Left renal cortex interstitium (tissue), 4 donors: ENCODE measurements around the gene SUPT4H1. TPM values are rescaled to one million over a fixed set of nuclear protein-coding genes. Genes with fewer than 3 reads are reported as not detected.

Experiments used
- DNase-seq, 4 donors: peaks; one replicate each; pipeline ENCODE4 v3.0.0-alpha.2; 2013; ENCODE audit warnings: low read depth in 4 of 4, low spot score in 2 of 4, missing footprints in 1 of 4
- polyA plus RNA-seq, 4 donors: library from polyadenylated mRNA; unstranded; fragments of 120-200 nt; gene quantifications; one replicate each; pipeline ENCODE4 v1.2.1, GENCODE V29; 2013; ENCODE audit not compliant: insufficient read length in 4 of 4

Gene SUPT4H1
- polyA plus RNA-seq, 4 donors, result 125 to 146 (median 135) TPM

DNA sequence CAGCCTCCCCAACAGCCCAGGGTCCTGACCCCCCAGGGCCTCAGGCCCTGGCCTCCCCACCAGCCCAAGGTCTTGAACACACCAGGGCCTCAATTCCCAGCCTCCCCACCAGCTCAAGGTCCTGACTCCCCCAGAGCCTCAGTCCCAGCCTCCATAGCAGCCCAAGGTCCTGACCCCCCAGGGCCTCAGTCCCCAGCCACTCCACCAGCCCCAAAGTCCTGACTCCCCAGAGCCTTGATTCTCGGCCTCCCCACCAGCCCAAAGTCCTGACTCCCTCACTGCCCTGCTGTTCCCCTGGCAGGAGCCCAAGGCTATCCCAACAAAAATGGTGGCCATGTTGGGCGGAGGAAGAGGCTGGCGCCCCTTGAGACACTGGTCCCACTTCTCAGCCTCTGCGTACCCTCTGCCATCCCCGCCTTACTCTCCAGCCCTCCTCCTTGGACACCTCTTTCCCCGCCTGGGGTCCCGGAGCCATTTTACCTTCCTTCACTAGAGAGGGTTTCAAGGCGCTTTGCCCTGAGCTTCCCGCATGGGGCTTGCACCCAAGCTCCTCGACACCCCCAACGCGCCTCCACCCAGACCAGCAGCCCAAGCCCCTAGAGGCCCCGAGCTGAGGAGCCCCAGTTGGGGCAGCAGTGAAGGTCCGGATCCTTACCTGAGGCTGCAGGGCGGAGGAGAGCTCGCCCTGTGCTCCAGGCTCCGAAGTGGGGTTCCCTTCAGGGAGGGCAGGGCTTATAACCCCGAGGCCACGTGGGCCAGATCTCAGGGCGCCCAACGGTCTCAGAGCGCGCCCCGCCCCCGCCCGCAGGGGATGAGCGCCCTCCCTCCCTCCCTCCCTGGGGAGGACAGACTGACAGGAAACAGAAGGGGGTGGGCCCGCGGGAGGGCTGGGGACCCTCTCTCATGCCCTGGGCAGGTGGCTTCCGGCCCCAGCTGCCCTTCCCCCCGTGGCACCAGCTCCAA lies 19.9 kb downstream of the SUPT4H1 start:
- DNase-seq, result no peak

DNA sequence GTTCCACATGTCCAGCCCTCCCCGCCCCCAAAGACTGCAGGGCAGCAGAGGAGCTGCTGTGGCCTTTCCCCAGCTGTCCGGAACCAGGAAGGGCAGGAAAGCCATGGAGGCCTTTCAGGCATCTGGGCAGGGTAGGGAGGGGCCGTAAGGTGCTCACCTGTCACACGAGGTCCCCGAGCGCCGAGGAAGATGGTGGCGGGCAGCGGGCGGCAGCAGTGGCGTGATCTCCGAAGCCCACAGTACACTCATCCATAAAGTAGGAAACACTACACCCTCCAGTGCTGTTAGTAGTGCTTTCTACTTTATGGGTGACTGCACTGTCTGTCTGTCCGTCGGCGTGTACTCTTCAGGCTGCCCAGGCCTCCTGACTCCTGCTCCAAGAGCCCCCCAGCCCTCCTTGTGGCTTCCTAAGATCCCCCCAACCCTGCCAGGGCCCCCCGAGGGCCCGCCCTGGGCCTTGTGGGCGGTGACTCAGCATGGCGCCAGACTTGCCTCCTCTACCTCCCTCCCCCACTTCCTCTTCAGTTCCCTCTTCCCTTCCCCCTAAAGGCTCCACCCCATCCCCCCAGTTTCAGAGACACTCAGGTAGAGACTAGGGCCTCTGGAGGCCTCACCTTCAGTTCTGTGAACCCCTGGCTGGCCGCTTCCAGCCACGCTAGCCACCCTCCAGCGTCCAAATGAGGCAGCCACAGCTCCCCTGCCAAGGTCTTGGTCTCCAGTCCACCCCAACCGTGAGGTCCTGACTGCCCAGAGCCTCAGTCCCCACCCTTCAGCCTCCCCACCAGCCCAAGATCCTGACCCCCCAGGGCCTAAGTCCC lies 20.8 kb downstream of the SUPT4H1 start:
- DNase-seq, result no peak

DNA sequence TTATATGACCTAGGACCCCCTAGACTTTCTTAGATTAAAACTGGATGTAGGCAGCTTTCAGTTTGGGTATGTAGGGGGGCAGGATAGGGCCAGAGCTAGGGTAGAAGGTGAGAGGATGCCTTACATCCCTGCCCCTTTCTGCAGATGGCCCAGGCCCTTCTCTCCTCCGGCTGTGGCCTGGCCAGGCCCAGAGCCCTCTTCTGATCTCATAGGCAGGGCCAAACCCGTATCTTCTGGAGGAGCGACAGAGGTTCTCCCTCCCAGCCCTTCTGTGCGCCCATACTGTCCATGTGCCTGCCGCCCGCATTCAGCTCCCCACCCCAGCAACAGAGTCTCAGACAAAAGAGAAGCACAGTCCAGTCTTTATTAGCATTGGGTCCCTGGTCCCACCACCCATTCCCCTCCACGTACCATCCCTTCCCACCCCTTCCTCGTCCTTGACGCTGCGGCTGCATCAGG lies 21.4 kb downstream of the SUPT4H1 start:
- no peak for DNase-seq

DNA sequence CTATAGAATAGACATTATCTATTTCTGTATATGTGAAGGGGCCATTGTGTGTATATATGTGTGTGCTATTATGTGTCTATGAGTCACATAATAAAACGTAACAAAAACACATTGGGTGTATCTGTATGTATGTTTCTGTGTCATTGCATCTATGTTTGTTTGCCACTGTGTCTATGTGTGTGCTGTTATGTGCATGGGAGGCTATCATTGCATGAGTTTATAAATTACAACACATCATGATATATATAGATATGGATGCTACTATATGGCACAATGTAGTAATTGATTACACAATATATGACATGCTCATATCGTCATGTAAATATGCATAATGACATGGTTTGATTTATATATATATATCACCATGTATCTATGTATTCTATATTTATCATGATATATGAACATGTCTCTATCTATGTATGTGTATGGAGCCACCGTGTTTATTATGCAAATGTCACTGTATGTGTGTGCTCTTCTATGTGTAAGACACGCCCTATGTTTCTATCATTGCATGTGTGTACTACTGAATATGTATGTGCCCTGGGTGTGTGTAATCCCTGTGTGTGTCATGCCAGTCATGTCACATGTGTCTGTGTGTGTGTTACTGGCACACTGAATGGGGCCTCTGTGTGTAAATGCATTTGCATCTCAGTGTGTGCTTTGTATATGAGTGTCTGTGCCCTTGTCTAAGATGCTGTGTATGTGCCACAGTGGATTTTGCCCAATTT lies 22.0 kb downstream of the SUPT4H1 start:
- DNase-seq, result no peak

DNA sequence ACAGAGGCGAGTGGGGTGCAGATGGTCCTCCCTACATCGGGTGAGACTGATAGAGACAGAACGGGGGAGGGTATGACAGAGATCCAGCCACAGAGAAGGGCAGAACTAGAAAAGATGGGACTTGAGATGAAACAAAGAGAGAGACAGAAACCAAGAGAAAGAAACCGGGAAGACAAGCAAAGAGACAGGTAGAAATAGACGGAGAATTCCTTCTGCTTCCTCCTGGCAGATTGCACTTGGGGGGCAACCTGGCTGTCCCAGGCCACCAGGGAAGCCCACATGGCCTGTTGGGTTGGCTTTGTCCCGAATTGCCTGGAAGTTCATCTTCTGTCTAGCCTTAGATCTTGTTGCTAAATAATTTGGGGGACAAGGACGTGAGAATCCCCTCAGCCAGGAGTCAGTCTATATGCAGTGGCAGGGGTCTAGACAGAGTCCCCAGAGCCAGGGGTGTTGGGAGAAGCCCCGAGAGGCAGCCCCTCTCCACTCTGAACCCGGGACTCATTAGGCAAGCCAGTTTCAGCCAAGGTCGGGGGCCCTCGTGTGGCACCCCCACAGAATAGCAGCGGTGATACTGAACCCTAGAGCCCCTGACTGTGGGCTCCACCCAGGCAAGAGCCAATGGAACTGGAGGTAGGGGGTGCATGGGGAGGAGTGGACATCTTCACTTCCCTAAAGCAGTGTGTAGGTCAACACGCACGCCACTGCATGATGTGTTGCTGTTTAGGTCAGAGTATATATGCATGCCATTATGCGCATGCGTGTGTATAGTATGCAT lies 22.8 kb downstream of the SUPT4H1 start:
- DNase-seq, result no peak

DNA sequence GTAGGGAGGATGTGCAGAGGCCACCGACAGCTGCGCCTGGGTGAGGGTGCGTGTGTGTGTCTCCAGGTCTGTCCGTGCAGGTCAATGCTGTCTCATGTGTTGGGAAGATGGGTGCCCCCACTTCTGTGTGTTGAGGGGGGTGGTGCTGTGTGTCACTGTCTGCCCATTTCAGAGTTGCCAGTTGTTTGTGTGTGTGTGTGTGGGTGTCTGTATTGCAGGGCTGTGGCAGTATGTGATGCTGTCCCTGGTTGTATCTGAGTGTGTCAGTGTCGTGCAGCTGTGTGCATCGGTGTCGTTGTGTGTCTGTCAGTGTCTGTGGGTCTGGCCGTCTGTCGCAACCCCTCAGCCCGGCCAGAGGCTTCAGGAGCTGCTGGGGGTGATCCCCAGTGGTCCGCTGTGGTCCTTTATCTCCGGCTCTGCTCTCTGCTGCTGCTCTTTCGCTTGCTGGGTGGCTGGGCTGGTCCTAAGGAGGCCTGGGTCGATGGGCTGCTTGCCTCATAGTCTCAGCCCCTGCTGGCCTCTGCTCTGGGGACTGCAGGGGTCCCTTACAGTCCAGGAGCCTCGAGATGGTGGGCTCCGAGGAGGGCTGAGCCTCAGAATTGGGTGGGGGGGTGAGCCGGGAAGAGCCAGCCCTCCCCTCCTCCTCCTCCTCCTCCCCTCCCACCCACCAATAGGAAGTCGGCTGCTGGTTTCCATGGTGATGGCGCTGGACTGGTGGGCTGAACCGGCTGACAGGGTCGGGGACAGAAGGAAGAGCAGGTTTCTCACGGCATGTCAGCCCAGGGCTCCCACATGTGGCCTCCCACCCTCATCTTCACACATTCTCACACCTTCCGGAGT lies 23.6 kb downstream of the SUPT4H1 start, which contains the start of gene TSPOAP1:
Gene TSPOAP1 (minus strand): TSS at position 601 of the 840 bp plus-strand sequence. CDS start 875 bp downstream, outside the sequence.
- DNase-seq, result no peak

DNA sequence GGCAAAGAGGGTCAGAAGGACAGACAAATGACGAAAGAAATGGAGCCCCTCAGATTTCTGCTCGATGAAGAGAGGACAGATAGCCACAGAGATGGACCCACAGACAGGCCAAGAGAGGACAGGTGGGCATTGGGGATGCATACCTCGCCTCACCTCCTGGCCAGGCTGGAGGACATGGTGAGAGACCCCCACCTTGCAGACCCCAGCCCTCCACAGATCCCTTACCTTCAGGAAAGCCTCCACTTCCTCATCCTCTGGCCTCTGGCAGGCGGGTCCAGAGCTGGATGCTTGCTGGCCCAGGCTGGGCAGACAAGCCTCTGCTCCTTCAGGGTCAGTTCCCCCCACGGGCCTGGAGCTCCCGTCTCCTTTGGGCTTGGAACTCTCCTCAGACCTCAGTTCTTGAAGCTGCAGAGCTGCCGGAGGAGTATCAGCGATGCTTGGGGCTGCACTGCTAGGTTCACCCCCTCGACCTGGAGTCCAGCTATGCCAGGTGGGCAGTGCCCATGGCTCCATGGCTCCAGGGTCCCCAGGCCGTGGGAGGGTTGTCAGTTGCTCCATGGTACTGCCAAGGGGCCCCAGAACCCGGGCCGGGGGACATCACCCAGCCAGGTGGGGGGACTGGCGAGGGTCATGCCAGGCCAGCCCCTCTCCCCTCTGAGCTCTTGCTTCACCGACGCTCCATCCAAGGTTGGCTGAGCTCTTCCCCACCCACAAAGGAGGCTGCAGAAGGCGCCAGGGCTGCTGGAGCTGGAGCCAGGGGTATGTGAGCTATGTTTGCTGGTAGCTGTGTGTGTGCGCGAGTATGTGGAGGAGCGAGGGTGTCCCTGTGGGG lies 24.4 kb downstream of the SUPT4H1 start:
- DNase-seq, result no peak

DNA sequence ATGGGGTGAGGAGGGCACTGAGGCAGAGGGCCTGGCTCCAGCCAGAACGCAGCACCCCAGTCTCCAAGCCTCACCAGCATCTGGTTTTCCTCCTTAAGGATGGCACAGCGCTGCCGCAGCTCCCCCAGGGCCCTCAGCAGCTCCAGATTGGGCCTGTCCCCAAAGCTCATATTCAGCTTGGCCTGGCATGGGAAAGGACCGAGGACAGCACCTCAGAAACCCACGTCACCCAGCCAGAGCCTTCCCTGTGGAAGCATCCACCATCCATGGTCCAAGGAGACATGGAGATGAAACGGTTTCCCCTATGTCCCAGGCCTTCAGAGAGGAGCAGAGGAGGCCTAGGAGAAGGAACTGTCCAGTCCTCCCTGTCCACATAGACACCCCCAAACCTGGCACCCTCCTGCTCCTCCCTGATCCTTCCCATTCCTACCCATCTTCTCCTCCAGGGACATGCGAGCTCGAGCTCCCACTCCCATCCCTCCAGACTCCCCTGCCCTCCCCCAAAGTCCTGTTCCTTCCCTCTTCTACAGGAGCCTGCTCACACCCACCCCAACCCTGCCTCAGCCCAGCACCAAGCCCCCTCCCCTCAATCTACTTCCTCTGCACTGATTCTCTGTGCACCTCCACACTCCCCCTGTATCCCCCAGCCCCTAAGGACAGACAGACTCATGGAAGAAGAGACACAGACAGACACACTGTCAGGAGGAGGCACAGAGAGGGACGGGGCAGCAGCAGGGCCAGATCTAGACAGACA lies 25.2 kb downstream of the SUPT4H1 start:
- DNase-seq, result no peak

DNA sequence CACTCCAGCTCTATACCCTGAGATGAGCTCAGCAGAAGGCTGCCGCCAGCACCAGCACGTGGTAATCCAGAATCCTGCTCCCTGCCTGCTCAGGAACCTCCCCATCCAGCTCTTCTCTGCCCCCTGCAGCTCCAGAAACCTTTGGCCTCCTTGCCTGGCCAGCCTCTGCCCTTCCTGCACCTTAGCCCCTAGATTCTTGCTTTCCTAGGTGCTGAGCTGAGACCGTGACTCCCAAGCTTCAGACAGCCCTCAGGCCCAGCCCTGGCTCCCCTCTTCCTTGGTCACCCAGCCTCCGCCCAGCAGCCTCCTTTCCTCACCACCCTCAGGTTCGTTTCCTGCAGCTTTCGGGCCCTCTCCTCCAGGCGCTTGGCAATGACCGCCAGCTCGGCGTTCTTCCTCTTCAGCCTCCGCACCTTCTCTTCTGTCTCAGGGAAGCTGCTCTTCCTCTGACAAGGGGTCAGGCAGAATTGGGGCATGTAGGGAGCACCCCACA lies 26.0 kb downstream of the SUPT4H1 start:
- no peak for DNase-seq

DNA sequence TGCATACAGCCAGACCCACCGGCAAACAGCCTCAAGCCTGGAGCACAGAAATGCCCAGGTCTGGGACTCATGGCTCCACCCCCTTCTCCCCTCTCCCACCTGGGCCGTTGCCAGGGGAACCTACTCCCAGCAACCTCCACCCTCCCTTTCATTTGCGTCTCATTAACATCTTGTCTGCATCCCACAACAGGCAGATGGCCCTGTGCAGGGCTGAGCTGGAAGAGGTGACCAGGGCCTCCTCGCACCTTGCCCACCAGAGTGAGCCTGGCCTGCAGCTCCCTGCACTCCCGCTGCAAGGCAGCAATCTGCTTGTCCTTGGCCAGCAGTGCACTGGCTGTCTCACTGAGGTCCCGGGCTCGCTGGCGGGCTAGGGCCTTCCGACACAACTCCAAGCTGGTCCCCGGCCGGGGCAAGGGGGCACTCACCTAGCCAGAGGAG lies 26.7 kb downstream of the SUPT4H1 start:
- DNase-seq, result no peak

DNA sequence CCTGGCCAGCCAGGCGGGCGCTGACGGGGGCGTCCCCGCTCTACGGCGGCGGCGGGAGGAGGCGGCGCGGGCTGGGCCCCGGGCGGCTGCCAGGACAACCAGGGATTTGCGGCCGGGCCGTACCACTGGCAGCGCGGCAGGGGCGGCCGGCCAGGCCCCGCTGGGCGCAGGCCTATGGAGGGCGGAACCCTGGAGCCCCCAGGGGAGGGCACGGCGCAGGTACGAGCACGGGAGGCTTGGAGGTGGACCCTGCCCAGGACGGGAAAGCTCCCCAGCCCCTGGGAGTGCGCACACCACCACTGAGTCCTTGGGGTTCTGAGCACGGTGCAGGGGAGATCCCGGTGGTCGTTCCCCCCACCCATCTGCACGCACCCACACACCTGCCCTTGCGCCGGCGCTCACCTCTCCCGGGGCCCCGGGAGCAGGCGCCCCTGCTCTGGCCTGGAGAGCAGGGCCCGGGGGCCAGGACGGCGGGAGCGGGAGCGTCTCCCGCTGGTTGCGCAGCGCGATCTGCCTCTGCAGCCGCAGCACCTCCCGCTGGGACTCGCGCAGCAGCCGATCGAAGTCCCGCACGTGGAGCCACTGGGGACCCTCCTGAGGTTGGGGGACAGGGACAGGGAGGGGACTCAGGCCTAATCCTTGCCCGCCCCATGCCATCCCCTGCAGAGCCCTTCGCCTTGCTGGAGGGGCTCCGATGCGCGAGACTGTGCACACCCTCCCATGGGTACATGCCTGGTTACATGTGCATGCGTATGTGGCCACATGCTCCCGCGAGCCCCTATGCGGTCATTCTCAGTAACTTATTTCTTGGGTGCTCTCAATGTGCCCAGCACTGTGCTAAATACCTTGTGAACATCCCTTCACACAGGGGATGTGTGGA lies 27.4 kb downstream of the SUPT4H1 start:
- no peak for DNase-seq

DNA sequence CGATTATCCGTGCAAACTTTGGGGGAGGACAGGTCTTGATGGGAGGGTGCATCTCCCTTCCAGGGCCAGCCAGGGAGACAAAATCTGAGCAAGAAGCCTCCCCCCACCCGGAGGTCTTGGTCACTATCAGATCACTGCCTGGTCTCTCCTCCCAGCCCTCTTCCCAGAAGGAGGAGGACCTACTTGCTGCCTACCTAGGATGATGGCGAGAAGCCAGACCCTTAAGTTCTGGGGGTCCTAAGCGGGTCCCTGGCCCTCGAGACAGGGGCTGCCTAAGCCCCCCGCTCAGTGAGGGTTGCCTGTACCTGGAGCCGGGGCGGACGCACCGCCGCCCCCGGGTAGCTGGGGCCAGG lies 28.0 kb downstream of the SUPT4H1 start:
- DNase-seq, result no peak

DNA sequence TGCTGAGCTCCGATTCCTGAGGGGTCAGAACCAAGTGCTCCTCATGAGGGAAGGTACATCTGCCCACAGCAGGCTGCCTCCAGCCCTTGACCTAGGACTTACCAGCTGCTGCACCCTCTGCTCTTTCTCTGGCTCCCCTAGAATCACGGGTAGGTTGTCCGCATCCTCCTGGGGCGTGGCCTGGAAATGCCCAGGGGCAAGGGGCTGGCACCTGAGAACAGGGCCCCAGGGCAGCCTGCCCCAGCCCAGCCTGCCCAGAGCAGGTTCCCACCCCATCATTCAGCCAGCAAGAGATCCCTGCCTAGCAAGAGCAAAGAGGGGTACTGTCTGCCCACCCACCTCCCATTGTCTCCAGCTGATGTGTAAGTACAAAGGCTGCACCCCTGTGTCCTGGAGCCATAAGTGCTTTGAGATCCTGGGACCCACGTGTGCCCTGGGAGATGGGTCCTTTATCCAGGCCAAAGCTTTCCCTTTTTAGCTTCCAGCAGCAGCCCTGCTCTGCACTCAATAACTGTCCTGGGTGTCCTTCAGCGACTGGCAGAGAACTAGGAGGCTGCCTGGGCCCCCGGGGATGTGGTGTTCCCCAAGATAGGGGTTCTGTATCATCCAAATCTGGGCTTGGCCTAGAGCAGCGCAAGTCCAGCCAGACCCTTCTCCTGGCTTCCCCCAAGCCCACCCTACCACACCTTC lies 28.5 kb downstream of the SUPT4H1 start:
- no peak for DNase-seq

DNA sequence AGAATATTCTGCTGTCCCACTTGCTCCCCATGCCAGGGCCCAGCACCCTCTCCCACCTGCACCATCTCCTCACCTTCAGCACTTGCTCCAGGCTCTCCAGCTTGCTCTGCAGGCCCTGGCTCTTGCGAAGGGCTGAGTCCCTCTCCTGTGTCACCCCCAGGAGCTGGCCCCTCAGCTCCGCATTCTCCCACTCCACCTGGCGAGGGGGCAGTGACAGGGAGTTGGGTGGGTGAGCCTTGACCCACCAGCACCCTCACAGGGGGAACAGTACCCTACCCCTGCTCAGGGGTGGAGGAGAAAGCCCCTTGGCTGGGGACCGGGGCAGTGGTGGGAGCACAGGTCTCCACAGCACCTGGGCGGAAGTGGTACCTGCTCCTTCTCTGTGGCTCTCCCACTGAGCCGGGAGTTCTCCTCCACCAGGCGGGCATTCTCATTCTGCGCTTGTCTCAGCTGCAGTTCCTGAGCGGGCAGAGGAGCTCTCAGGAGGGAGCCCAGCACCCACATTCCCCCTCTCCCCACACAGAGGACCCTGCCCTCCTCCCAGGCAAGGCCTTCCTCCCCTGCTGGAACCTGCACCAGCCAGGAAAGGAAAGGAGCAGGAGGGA lies 29.3 kb downstream of the SUPT4H1 start:
- no peak for DNase-seq
